Loucy (cell line): ENCODE data around the gene TAS2R41.

Source experiments
- EZH2phosphoT487 ChIP-seq: fragments of 200-600 bp; IDR thresholded peaks from 2 replicates; pipeline ENCODE4 v1.6.1; 2018; ENCODE audit warnings: antibody characterized with exemption, mild to moderate bottlenecking, moderate library complexity, borderline replicate concordance
- TF ChIP-seq, protein P1 (sequence below): fragments of 200-600 bp; sonication (generic); conservative IDR thresholded peaks from 2 replicates; pipeline ENCODE4 v1.5.1; 2014; ENCODE audit warnings: mild to moderate bottlenecking, antibody characterized with exemption, low read length

DNA sequence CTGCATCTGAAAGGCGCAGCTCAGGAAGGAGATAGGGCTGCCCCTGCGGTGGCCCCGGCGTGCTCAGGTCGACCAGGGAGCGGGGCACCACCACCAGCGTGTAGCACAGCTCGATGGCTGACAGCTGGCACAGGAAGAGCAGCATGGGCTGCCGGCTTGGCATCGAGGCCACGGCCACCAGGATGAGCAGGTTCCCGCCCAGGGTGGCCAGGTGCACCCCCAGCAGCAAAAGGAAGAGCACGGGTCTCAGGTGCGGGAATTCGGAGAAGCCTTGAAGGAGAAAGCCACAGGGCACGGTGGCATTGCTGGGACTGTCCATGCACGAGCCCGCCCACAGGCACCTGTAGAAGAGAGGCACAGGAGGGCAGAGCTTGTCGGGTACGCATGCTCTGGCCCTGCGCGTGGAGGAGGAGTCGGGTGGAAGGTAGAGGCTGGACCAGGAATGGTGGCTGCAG, 33.9 kb downstream of the TAS2R41 start:
- TF ChIP-seq, protein P1, sequence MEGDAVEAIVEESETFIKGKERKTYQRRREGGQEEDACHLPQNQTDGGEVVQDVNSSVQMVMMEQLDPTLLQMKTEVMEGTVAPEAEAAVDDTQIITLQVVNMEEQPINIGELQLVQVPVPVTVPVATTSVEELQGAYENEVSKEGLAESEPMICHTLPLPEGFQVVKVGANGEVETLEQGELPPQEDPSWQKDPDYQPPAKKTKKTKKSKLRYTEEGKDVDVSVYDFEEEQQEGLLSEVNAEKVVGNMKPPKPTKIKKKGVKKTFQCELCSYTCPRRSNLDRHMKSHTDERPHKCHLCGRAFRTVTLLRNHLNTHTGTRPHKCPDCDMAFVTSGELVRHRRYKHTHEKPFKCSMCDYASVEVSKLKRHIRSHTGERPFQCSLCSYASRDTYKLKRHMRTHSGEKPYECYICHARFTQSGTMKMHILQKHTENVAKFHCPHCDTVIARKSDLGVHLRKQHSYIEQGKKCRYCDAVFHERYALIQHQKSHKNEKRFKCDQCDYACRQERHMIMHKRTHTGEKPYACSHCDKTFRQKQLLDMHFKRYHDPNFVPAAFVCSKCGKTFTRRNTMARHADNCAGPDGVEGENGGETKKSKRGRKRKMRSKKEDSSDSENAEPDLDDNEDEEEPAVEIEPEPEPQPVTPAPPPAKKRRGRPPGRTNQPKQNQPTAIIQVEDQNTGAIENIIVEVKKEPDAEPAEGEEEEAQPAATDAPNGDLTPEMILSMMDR, result no peak
- no peak for TF ChIP-seq EZH2phosphoT487
